Endodermal cell (in vitro differentiated cells): ENCODE data around the gene CISH. TPM values are rescaled to one million over a fixed set of nuclear protein-coding genes. Genes with fewer than 3 reads are reported as not detected.

Source experiments
- DNase-seq: peaks from one replicate; pipeline ENCODE4 v3.0.0-alpha.2; 2017
- H3K27ac ChIP-seq: 2 replicates; pipeline ENCODE4 v1.5.1; 2013; ENCODE audit warnings: mild to moderate bottlenecking, low read depth, low read length, moderate library complexity
- H3K27me3 ChIP-seq: 2 replicates; pipeline ENCODE4 v1.6.1; 2013; ENCODE audit warnings: mild to moderate bottlenecking, low read length, moderate library complexity; ENCODE audit not compliant: insufficient read depth, control insufficient read depth, poor library complexity, severe bottlenecking
- H3K36me3 ChIP-seq: 2 replicates; pipeline ENCODE4 v1.7.0; 2013; ENCODE audit warnings: mild to moderate bottlenecking, low read length, moderate library complexity; ENCODE audit not compliant: control insufficient read depth, insufficient read depth
- H3K4me1 ChIP-seq: one replicate; pipeline ENCODE4 v1.7.0; 2013; ENCODE audit warnings: low read length; ENCODE audit not compliant: control insufficient read depth, insufficient read depth
- H3K4me3 ChIP-seq: 2 replicates; pipeline ENCODE4 v1.5.1; 2013; ENCODE audit warnings: mild to moderate bottlenecking, low read length, moderate library complexity
- H3K9ac ChIP-seq: 2 replicates; pipeline ENCODE4 v1.6.1; 2013; ENCODE audit warnings: mild to moderate bottlenecking, low read length, moderate library complexity; ENCODE audit not compliant: poor library complexity, severe bottlenecking; ENCODE audit errors: extremely low read depth
- H3K9me3 ChIP-seq: 2 replicates; pipeline ENCODE4 v1.6.1; 2013; ENCODE audit warnings: mild to moderate bottlenecking, low read length, moderate library complexity; ENCODE audit not compliant: control insufficient read depth
- H3K27ac Mint-ChIP-seq: 2 replicates; pipeline ENCODE4 v1.8.0; 2020; ENCODE audit warnings: mixed read lengths
- H3K27me3 Mint-ChIP-seq: 2 replicates; pipeline ENCODE4 v1.8.0; 2021; ENCODE audit warnings: mild to moderate bottlenecking, mixed read lengths; ENCODE audit not compliant: insufficient read depth
- H3K36me3 Mint-ChIP-seq: 2 replicates; pipeline ENCODE4 v1.8.0; 2020; ENCODE audit warnings: low read depth, mixed read lengths
- H3K4me1 Mint-ChIP-seq: 2 replicates; pipeline ENCODE4 v1.8.0; 2020; ENCODE audit warnings: mixed read lengths
- H3K4me3 Mint-ChIP-seq: 2 replicates; pipeline ENCODE4 v1.8.0; 2020; ENCODE audit warnings: mild to moderate bottlenecking, moderate library complexity, mixed read lengths
- H3K9me3 Mint-ChIP-seq: 2 replicates; pipeline ENCODE4 v1.8.0; 2020; ENCODE audit warnings: mild to moderate bottlenecking, mixed read lengths
- CTCF ChIP-seq: fragments of 200-600 bp; sonication (generic); conservative IDR thresholded peaks from 2 replicates; pipeline ENCODE4 v1.5.0; 2021; ENCODE audit warnings: antibody characterized with exemption, mild to moderate bottlenecking
- WGBS, 2 experiments: methylation state at CpG; one replicate each; pipeline versions ENCODE4 v1.1.5 to v1.1.7; 2013; ENCODE audit warnings: missing lambda C conversion rate in 2 of 2, mixed read lengths in 1 of 2; ENCODE audit not compliant: insufficient coverage in 1 of 2, insufficient read length in 1 of 2; 5-methylcytosine and 5-hydroxymethylcytosine counted together
- total RNA-seq, 2 donors: library from RNA; stranded (reverse); fragmentation: NEBNext Ultra II Directional in 1 of 2; extraction: Animal tissue kit (Norgen Biotek cat#: 25700) in 1 of 2; gene quantifications; 2 replicates in 1 of 2; 3 replicates in 1 of 2; pipeline ENCODE4 v1.2.1, GENCODE V29; 2021

CISH gene
- total RNA-seq, 2 donors from 2014 or later = 1.2 to 2.0 TPM

- Histone ChIP-seq H3K9ac (no peak overlapping the region), H3K9me3 (no peaks in the 10 kb centered on the region), H3K27me3 (no peaks in the 10 kb centered on the region), H3K4me1 (no peaks in the 10 kb centered on the region), H3K27ac (no peak overlapping the region), H3K36me3 (no peaks in the 10 kb centered on the region), H3K4me3 (no peak overlapping the region)
- H3K9me3 Mint-ChIP-seq = no peaks in the 10 kb centered on the region
- no peak for TF ChIP-seq CTCF
- H3K36me3 Mint-ChIP-seq = no peaks in the 10 kb centered on the region
- peaks cover 8% of the 10 kb centered on the region for H3K27me3 Mint-ChIP-seq
- H3K27ac Mint-ChIP-seq = no peak overlapping the region
- peak; percentile 26 for DNase-seq
- H3K4me1 Mint-ChIP-seq = peaks cover 8% of the 10 kb centered on the region
- WGBS, 2 experiments = 91 to 95% methylated on average over 4 to 6 of the region's 6 CpGs
- no peak overlapping the region for H3K4me3 Mint-ChIP-seq
These were observed 46.8 kb upstream of the CISH start for GRCh38 chr3:50658416-50658815.

- Mint-ChIP-seq H3K27me3 (peaks cover 8% of the 10 kb centered on the region), H3K4me1 (peaks cover 8% of the 10 kb centered on the region), H3K4me3 (no peak overlapping the region), H3K36me3 (no peaks in the 10 kb centered on the region), H3K9me3 (no peaks in the 10 kb centered on the region), H3K27ac (no peak overlapping the region)
- DNase-seq = no peak
- H3K27me3 ChIP-seq = no peaks in the 10 kb centered on the region
- no peaks in the 10 kb centered on the region for H3K36me3 ChIP-seq
- no peaks in the 10 kb centered on the region for H3K4me1 ChIP-seq
- H3K27ac ChIP-seq = no peak overlapping the region
- no peaks in the 10 kb centered on the region for H3K9me3 ChIP-seq
- 90 to 94% methylated on average over 2 to 3 of the region's 3 CpGs for WGBS, 2 experiments
- H3K9ac ChIP-seq = no peak overlapping the region
- TF ChIP-seq CTCF = no peak
- no peak overlapping the region for H3K4me3 ChIP-seq
These were observed 46.2 kb upstream of the CISH start for GRCh38 chr3:50657816-50658215.

- no peaks in the 10 kb centered on the region for H3K36me3 ChIP-seq
- no peak for DNase-seq
- peaks cover 8% of the 10 kb centered on the region for H3K27me3 Mint-ChIP-seq
- H3K4me3 Mint-ChIP-seq = no peak overlapping the region
- no peak overlapping the region for H3K27ac Mint-ChIP-seq
- no peaks in the 10 kb centered on the region for H3K27me3 ChIP-seq
- no peak overlapping the region for H3K4me3 ChIP-seq
- no peaks in the 10 kb centered on the region for H3K36me3 Mint-ChIP-seq
- no peak for TF ChIP-seq CTCF
- 91 to 94% methylated on average over 5 of the region's 5 CpGs for WGBS, 2 experiments
- peaks cover 8% of the 10 kb centered on the region for H3K4me1 Mint-ChIP-seq
- no peaks in the 10 kb centered on the region for H3K9me3 ChIP-seq
- no peak overlapping the region for H3K9ac ChIP-seq
- no peaks in the 10 kb centered on the region for H3K9me3 Mint-ChIP-seq
- H3K4me1 ChIP-seq = no peaks in the 10 kb centered on the region
- H3K27ac ChIP-seq = no peak overlapping the region
These were observed 45.8 kb upstream of the CISH start for GRCh38 chr3:50657407-50657806.
